IMR-90 (cell line): ENCODE data around the gene CLSTN1. TPM values are rescaled to one million over a fixed set of nuclear protein-coding genes. Genes with fewer than 3 reads are reported as not detected.

Experiments used
- ATAC-seq: fragments of 200-7000 bp; cut with Tn5 transposase; 2 replicates; pipeline ENCODE4 v1.9.1; 2020; ENCODE audit warnings: low read depth, mild to moderate bottlenecking, moderate library complexity
- BruUV-seq: library from RNA; stranded (reverse); fragments of 400-500 nt; replicated peaks from 2 replicates; lab custom pipeline; 2021; lab: Mats Ljungman, UMichigan
- CTCF ChIA-PET: fragments of 300-600 bp; formaldehyde crosslinking; extraction: SDS; loops from one replicate; lab custom pipeline; 2021; ENCODE audit warnings: antibody characterized with exemption; lab: Yijun Ruan, JAX
- POLR2A ChIA-PET: fragments of 300-600 bp; sonication (Branson Sonifier 250); formaldehyde crosslinking; loops from one replicate; lab custom pipeline; 2022; ENCODE audit warnings: antibody characterized with exemption; ENCODE audit not compliant: unreplicated experiment; lab: Charles Lee
- DNase-seq: peaks from one replicate; pipeline ENCODE4 v3.0.0; 2013
- H2AFZ ChIP-seq: replicated peaks from 2 replicates; pipeline ENCODE3; 2013; ENCODE audit warnings: low read length, mild to moderate bottlenecking; ENCODE audit not compliant: poor library complexity
- H2AK5ac ChIP-seq: 2 replicates; pipeline ENCODE4 v1.6.1; 2013; ENCODE audit warnings: low read depth, low read length, inconsistent platforms
- H2AK9ac ChIP-seq: replicated peaks from 2 replicates; pipeline ENCODE3; 2013; ENCODE audit warnings: mild to moderate bottlenecking, low read depth, low read length, moderate library complexity; ENCODE audit not compliant: poor library complexity
- H2BK120ac ChIP-seq: 2 replicates; pipeline ENCODE4 v1.6.1; 2013; ENCODE audit warnings: low read depth, low read length, inconsistent platforms
- H2BK15ac ChIP-seq: 3 replicates; pipeline ENCODE4 v1.6.1; 2013; ENCODE audit warnings: low read depth, low read length, inconsistent platforms
- H2BK20ac ChIP-seq: 2 replicates; pipeline ENCODE4 v1.6.1; 2013; ENCODE audit warnings: low read depth, mild to moderate bottlenecking, inconsistent platforms, low read length, moderate library complexity
- H2BK5ac ChIP-seq: 2 replicates; pipeline ENCODE4 v1.6.1; 2013; ENCODE audit warnings: mild to moderate bottlenecking, low read depth, low read length, inconsistent platforms; ENCODE audit not compliant: poor library complexity, severe bottlenecking
- H3K14ac ChIP-seq: replicated peaks from 2 replicates; pipeline ENCODE4 v1.6.1; 2013; ENCODE audit warnings: low read depth, low read length, inconsistent platforms
- H3K18ac ChIP-seq: 2 replicates; pipeline ENCODE4 v1.6.1; 2013; ENCODE audit warnings: low read depth, low read length, control low read depth
- H3K23ac ChIP-seq: 2 replicates; pipeline ENCODE4 v1.6.1; 2013; ENCODE audit warnings: low read depth, low read length, inconsistent platforms
- H3K27ac ChIP-seq: 2 replicates; pipeline ENCODE4 v1.5.1; 2013; ENCODE audit warnings: mild to moderate bottlenecking, control low read depth, low read length; ENCODE audit not compliant: insufficient read depth
- H3K27me3 ChIP-seq: 2 replicates; pipeline ENCODE4 v1.6.1; 2013; ENCODE audit warnings: low read length; ENCODE audit not compliant: control insufficient read depth, insufficient read depth
- H3K36me3 ChIP-seq: 2 replicates; pipeline ENCODE4 v1.6.1; 2013; ENCODE audit warnings: low read length, mixed read lengths; ENCODE audit not compliant: control insufficient read depth, insufficient read depth
- H3K4ac ChIP-seq: 2 replicates; pipeline ENCODE4 v1.6.1; 2013; ENCODE audit warnings: low read depth, low read length, inconsistent platforms
- H3K4me1 ChIP-seq: 2 replicates; pipeline ENCODE4 v1.6.1; 2013; ENCODE audit warnings: low read length, mixed read lengths; ENCODE audit not compliant: control insufficient read depth, insufficient read depth
- H3K4me2 ChIP-seq: 2 replicates; pipeline ENCODE4 v1.6.1; 2013; ENCODE audit warnings: low read depth, mild to moderate bottlenecking, control low read depth, low read length, moderate library complexity
- H3K4me3 ChIP-seq: 2 replicates; pipeline ENCODE4 v1.5.1; 2013; ENCODE audit warnings: low read depth, mild to moderate bottlenecking, control low read depth, low read length, moderate library complexity; ENCODE audit not compliant: insufficient read depth
- H3K56ac ChIP-seq: 2 replicates; pipeline ENCODE4 v1.6.1; 2013; ENCODE audit warnings: low read length, inconsistent platforms; ENCODE audit not compliant: insufficient read depth; ENCODE audit errors: extremely low read depth
- H3K79me1 ChIP-seq, 2 experiments: 2 replicates each; pipeline ENCODE4 v1.6.1; 2013; ENCODE audit warnings: low read length in 2 of 2, inconsistent platforms in 1 of 2, low read depth in 1 of 2
- H3K9ac ChIP-seq: 2 replicates; pipeline ENCODE4 v1.6.1; 2013; ENCODE audit warnings: low read depth, low read length, control low read depth
- H3K9me1 ChIP-seq: 2 replicates; pipeline ENCODE4 v1.6.1; 2013; ENCODE audit warnings: low read length, inconsistent platforms; ENCODE audit not compliant: insufficient read depth
- H3K9me3 ChIP-seq: 2 replicates; pipeline ENCODE4 v1.6.1; 2013; ENCODE audit warnings: low read length; ENCODE audit not compliant: control insufficient read depth, insufficient read depth
- H4K20me1 ChIP-seq: 2 replicates; pipeline ENCODE4 v1.6.1; 2013; ENCODE audit warnings: low read length, inconsistent platforms; ENCODE audit not compliant: insufficient read depth
- H4K5ac ChIP-seq: 2 replicates; pipeline ENCODE4 v1.6.1; 2013; ENCODE audit warnings: mild to moderate bottlenecking, low read depth, low read length, control low read depth
- H4K8ac ChIP-seq, 2 experiments: 2 replicates each; pipeline ENCODE4 v1.6.1; 2013; ENCODE audit warnings: low read depth in 2 of 2, low read length in 2 of 2, control low read depth in 1 of 2, inconsistent platforms in 1 of 2
- H4K91ac ChIP-seq: 2 replicates; pipeline ENCODE4 v1.6.1; 2013; ENCODE audit warnings: low read depth, low read length, inconsistent platforms; ENCODE audit not compliant: insufficient read depth
- MAZ ChIP-seq: IDR thresholded peaks from 2 replicates; pipeline ENCODE4 v1.6.1; 2012; ENCODE audit warnings: low read depth, mild to moderate bottlenecking, low read length, improper control_type of control experiment, moderate library complexity, borderline replicate concordance
- POLR2A ChIP-seq: IDR thresholded peaks from 2 replicates; pipeline ENCODE4 v1.6.1; 2012; ENCODE audit warnings: mild to moderate bottlenecking, low read depth, low read length
- RAD21 ChIP-seq: IDR thresholded peaks from 2 replicates; pipeline ENCODE4 v1.6.1; 2012; ENCODE audit warnings: low read length, improper control_type of control experiment
- WGBS, 2 experiments: methylation state at CpG; one replicate each; pipeline versions ENCODE4 v1.1.5 to v1.1.7; 2013; ENCODE audit warnings: missing lambda C conversion rate in 2 of 2; ENCODE audit not compliant: insufficient read length in 1 of 2; ENCODE audit errors: extremely low coverage in 2 of 2; 5-methylcytosine and 5-hydroxymethylcytosine counted together
- dilution Hi-C: fragments of 300-500 bp; cut with HindIII; formaldehyde crosslinking; loops from one replicate; pipeline ENCODE4 v1.14.3; 2018; ENCODE audit warnings: low sequenced_read_pairs; ENCODE audit not compliant: unreplicated experiment
- in situ Hi-C: fragments of 300-500 bp; cut with MboI; formaldehyde crosslinking; loops from 3 replicates; pipeline ENCODE4 v1.14.3; 2019; ENCODE audit warnings: low sequenced_read_pairs, inconsistent platforms, mixed read lengths
- intact Hi-C: fragments of 100-400 bp; cut with micrococcal nuclease; formaldehyde crosslinking; loops from 2 replicates; pipeline ENCODE4 v1.10.0; 2022
- polyA plus RNA-seq, 3 experiments: library from polyadenylated mRNA; depleted of rRNA; stranded (reverse); fragments of >200 nt; gene quantifications; 2 replicates each; pipeline ENCODE4 v1.2.3, GENCODE V29; 2012; ENCODE audit warnings: low replicate concordance in 1 of 3
- total RNA-seq: library from RNA; depleted of rRNA; stranded (reverse); fragments of >200 nt; gene quantifications from 2 replicates; pipeline ENCODE4 v1.2.3, GENCODE V29; 2012
- TF ChIP-seq, protein P1 (sequence below): conservative IDR thresholded peaks from 2 replicates; pipeline ENCODE4 v1.5.1; 2012; ENCODE audit warnings: mild to moderate bottlenecking, low read depth, low read length, improper control_type of control experiment

The CLSTN1 gene
- total and polyA plus RNA-seq, 2 of the 4 experiments (the other 2 are of a cell fraction): 30.1 to 72.2 TPM

DNA sequence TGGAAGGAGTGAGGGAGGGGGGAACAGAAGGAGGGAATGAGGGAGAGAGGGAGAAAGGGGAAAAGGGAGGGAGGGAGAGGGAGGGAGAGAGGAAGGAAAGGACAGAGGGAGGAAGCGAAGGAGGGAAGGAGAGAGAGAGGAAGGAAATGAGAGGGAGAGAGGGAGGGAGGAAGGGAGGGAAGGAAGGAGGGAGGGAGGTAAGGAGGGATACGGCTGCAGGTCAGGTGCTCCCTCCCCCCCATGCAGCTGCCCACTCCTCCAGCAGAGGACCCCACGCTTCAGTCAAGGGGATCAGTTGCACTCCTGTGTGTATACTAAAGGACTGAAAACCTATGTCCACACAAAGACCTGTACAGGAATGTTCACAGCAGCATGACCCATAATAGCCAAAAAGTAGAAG is 54.8 kb downstream of the CLSTN1 start:
- dilution Hi-C loops (no loop called here), in situ Hi-C loops (no loop called here), intact Hi-C loops (no loop called here)
- Histone ChIP-seq H2BK15ac (no peak overlapping the region), H3K36me3 (peaks cover 10% of the 10 kb centered on the region), H4K91ac (no peak overlapping the region), H3K14ac (no peak overlapping the region), H3K9me1 (peaks cover 3% of the 10 kb centered on the region; the same call in 1 of the 2 replicates), H3K4ac (no peak overlapping the region; the same call in 1 of the 2 replicates), H3K4me2 (no peak overlapping the region), H3K27ac (no peak overlapping the region), H2BK20ac (no peak overlapping the region), H4K20me1 (peaks cover 33% of the 10 kb centered on the region), H3K9me3 (no peaks in the 10 kb centered on the region), H3K79me1 (peaks cover 11 to 40% of the 10 kb centered on the region in 2 experiments), H3K56ac (no peak overlapping the region), H2AK5ac (peak overlapping the region; percentile 43; the same call in 1 of the 2 replicates), H2AFZ (no peak overlapping the region), H3K27me3 (no peaks in the 10 kb centered on the region), H3K4me1 (peaks cover 5% of the 10 kb centered on the region), H3K9ac (no peak overlapping the region), H3K4me3 (no peak overlapping the region), H3K23ac (no peak overlapping the region), H2BK120ac (no peak overlapping the region), H2BK5ac (no peak overlapping the region), H2AK9ac (no peak overlapping the region), H4K5ac (no peak overlapping the region), H3K18ac (no peak overlapping the region), H4K8ac (no peak overlapping the region)
- WGBS, 2 experiments: no CpG with 5 or more reads among the region's 3 CpGs
- ChIA-PET POLR2A (no interaction called here), CTCF (no interaction called here)
- ATAC-seq (no peak), DNase-seq (no peak)
- TF ChIP-seq POLR2A (no peak), MAZ (no peak), RAD21 (no peak)
- TF ChIP-seq, protein P1, sequence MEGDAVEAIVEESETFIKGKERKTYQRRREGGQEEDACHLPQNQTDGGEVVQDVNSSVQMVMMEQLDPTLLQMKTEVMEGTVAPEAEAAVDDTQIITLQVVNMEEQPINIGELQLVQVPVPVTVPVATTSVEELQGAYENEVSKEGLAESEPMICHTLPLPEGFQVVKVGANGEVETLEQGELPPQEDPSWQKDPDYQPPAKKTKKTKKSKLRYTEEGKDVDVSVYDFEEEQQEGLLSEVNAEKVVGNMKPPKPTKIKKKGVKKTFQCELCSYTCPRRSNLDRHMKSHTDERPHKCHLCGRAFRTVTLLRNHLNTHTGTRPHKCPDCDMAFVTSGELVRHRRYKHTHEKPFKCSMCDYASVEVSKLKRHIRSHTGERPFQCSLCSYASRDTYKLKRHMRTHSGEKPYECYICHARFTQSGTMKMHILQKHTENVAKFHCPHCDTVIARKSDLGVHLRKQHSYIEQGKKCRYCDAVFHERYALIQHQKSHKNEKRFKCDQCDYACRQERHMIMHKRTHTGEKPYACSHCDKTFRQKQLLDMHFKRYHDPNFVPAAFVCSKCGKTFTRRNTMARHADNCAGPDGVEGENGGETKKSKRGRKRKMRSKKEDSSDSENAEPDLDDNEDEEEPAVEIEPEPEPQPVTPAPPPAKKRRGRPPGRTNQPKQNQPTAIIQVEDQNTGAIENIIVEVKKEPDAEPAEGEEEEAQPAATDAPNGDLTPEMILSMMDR: no peak
- BruUV-seq: no TSS peak
